H1 (cell line): ENCODE measurements around the gene ICA1. TPM values are rescaled to one million over a fixed set of nuclear protein-coding genes. Genes with fewer than 3 reads are reported as not detected.

Source experiments
- CTCF ChIA-PET: fragments of 300-600 bp; sonication (Branson Sonifier 250); formaldehyde crosslinking; loops from one replicate; lab custom pipeline; 2021; ENCODE audit not compliant: partially characterized antibody; lab: Charles Lee
- POLR2A ChIA-PET: fragments of 300-600 bp; sonication (Branson Sonifier 250); formaldehyde crosslinking; loops from one replicate; lab custom pipeline; 2021; ENCODE audit warnings: inconsistent platforms; ENCODE audit not compliant: partially characterized antibody; lab: Charles Lee
- DNase-seq, 2 experiments: peaks; one replicate each; pipeline versions ENCODE4 v3.0.0 to v3.0.0-alpha.2; 2010 to 2022; ENCODE audit warnings: low spot score in 2 of 2, low read depth in 1 of 2, mixed read lengths in 1 of 2
- FAIRE-seq: peaks from 2 replicates; lab custom pipeline; 2011; peaks lifted over from hg19 to GRCh38; lab: Jason Lieb, UNC
- H2AFZ ChIP-seq: 2 replicates; pipeline ENCODE4 v1.8.1; 2012; ENCODE audit warnings: low read length, inconsistent platforms
- H2AK5ac ChIP-seq: 2 replicates; pipeline ENCODE4 v1.6.1; 2013; ENCODE audit warnings: low read depth, low read length
- H2BK120ac ChIP-seq: replicated peaks from 2 replicates; pipeline ENCODE3; 2013; ENCODE audit warnings: low read depth, low read length, inconsistent platforms
- H2BK12ac ChIP-seq: 2 replicates; pipeline ENCODE4 v1.6.1; 2013; ENCODE audit warnings: low read depth, low read length
- H2BK15ac ChIP-seq: 2 replicates; pipeline ENCODE4 v1.6.1; 2013; ENCODE audit warnings: low read length
- H2BK20ac ChIP-seq: 2 replicates; pipeline ENCODE4 v1.6.1; 2013; ENCODE audit warnings: low read length
- H2BK5ac ChIP-seq: 2 replicates; pipeline ENCODE4 v1.6.1; 2013; ENCODE audit warnings: low read depth, low read length
- H3K14ac ChIP-seq: 2 replicates; pipeline ENCODE4 v1.6.1; 2013; ENCODE audit warnings: inconsistent platforms; ENCODE audit not compliant: insufficient read length
- H3K18ac ChIP-seq: 2 replicates; pipeline ENCODE4 v1.6.1; 2013; ENCODE audit warnings: low read length; ENCODE audit errors: extremely low read depth
- H3K23ac ChIP-seq: 2 replicates; pipeline ENCODE4 v1.6.1; 2013; ENCODE audit warnings: inconsistent platforms; ENCODE audit not compliant: insufficient read length
- H3K23me2 ChIP-seq: 2 replicates; pipeline ENCODE4 v1.6.1; 2013; ENCODE audit warnings: low read depth, low read length
- H3K27ac ChIP-seq: 2 replicates; pipeline ENCODE4 v1.6.1; 2011; ENCODE audit warnings: low read depth, low read length, inconsistent platforms
- H3K27me3 ChIP-seq, 4 experiments: replicated peaks in 1 of 4; 1 replicate in 1 of 4; 2 replicates in 3 of 4; pipeline versions ENCODE4 v1.6.1 to v1.8.1; 2011 to 2013; ENCODE audit warnings: low read length in 3 of 4, mild to moderate bottlenecking in 3 of 4, inconsistent platforms in 2 of 4, mixed read lengths in 2 of 4, moderate library complexity in 1 of 4; ENCODE audit not compliant: control insufficient read depth in 3 of 4, insufficient read depth in 3 of 4; ENCODE audit errors: extremely low read depth in 1 of 4
- H3K36me3 ChIP-seq, 4 experiments: 2 replicates each; pipeline versions ENCODE4 v1.6.1 to v1.8.1; 2011 to 2013; ENCODE audit warnings: mild to moderate bottlenecking in 4 of 4, low read length in 3 of 4, moderate library complexity in 2 of 4, control low read depth in 1 of 4, inconsistent platforms in 1 of 4; ENCODE audit not compliant: insufficient read depth in 4 of 4, control insufficient read depth in 2 of 4
- H3K4ac ChIP-seq: replicated peaks from 2 replicates; pipeline ENCODE3; 2013; ENCODE audit warnings: low read length, low read depth, mixed read lengths, inconsistent platforms; ENCODE audit not compliant: insufficient read length
- H3K4me1 ChIP-seq, 4 experiments: replicated peaks in 1 of 4; 1 replicate in 1 of 4; 2 replicates in 3 of 4; pipeline versions ENCODE4 v1.6.1 to v1.8.1; 2011 to 2013; ENCODE audit warnings: low read length in 3 of 4, inconsistent platforms in 2 of 4, mixed read lengths in 1 of 4; ENCODE audit not compliant: insufficient read depth in 4 of 4, control insufficient read depth in 3 of 4
- H3K4me2 ChIP-seq, 2 experiments: 2 replicates each; pipeline versions ENCODE4 v1.6.1 to v1.8.1; 2011 to 2013; ENCODE audit warnings: low read depth in 2 of 2, low read length in 2 of 2, control low read depth in 1 of 2, inconsistent platforms in 1 of 2, mild to moderate bottlenecking in 1 of 2; ENCODE audit not compliant: insufficient read depth in 1 of 2
- H3K4me3 ChIP-seq, 4 experiments: fragments of 200-600, 300-600 bp in 1 of 4; sonication (generic), shearing (Covaris generic), sonication (Bioruptor Twin) in 1 of 4; 2 replicates each; pipeline versions ENCODE4 v1.5.1 to v1.8.1; 2011 to 2016; ENCODE audit warnings: low read length in 4 of 4, low read depth in 3 of 4, control low read depth in 2 of 4, inconsistent platforms in 2 of 4, mild to moderate bottlenecking in 2 of 4, mixed read lengths in 1 of 4, moderate library complexity in 1 of 4; ENCODE audit not compliant: insufficient read depth in 2 of 4; ENCODE audit errors: extremely low read depth in 1 of 4
- H3K56ac ChIP-seq: replicated peaks from 2 replicates; pipeline ENCODE3; 2013; ENCODE audit warnings: low read depth, mild to moderate bottlenecking, mixed read lengths, low read length, inconsistent platforms; ENCODE audit not compliant: insufficient read length
- H3K79me1 ChIP-seq: 2 replicates; pipeline ENCODE4 v1.6.1; 2013; ENCODE audit warnings: low read depth, low read length, control low read depth
- H3K79me2 ChIP-seq, 2 experiments: 2 replicates each; pipeline versions ENCODE4 v1.6.1 to v1.8.1; 2012 to 2013; ENCODE audit warnings: low read length in 2 of 2, mild to moderate bottlenecking in 2 of 2, inconsistent platforms in 1 of 2; ENCODE audit not compliant: insufficient read depth in 2 of 2, control insufficient read depth in 1 of 2
- H3K9ac ChIP-seq, 4 experiments: replicated peaks in 1 of 4; 1 replicate in 1 of 4; 2 replicates in 3 of 4; pipeline versions ENCODE4 v1.6.1 to v1.8.1; 2011 to 2013; ENCODE audit warnings: low read depth in 3 of 4, low read length in 3 of 4, control low read depth in 2 of 4, mild to moderate bottlenecking in 2 of 4, moderate library complexity in 2 of 4, inconsistent platforms in 1 of 4; ENCODE audit errors: extremely low read depth in 1 of 4
- H3K9me3 ChIP-seq, 2 experiments: 2 replicates each; pipeline versions ENCODE4 v1.6.1 to v1.8.1; 2012 to 2013; ENCODE audit warnings: mild to moderate bottlenecking in 2 of 2, moderate library complexity in 2 of 2, control low read depth in 1 of 2, inconsistent platforms in 1 of 2, low read depth in 1 of 2, low read length in 1 of 2, mixed read lengths in 1 of 2; ENCODE audit not compliant: insufficient read depth in 2 of 2
- H4K20me1 ChIP-seq, 2 experiments: replicated peaks in 1 of 2; 2 replicates each; pipeline versions ENCODE3 to v1.8.1; 2011 to 2013; ENCODE audit warnings: inconsistent platforms in 2 of 2, low read length in 2 of 2, mild to moderate bottlenecking in 1 of 2; ENCODE audit not compliant: insufficient read depth in 2 of 2, control insufficient read depth in 1 of 2
- H4K5ac ChIP-seq: 2 replicates; pipeline ENCODE4 v1.6.1; 2013; ENCODE audit warnings: low read length, low read depth, mixed read lengths, inconsistent platforms; ENCODE audit not compliant: insufficient read length
- H4K8ac ChIP-seq: 2 replicates; pipeline ENCODE4 v1.8.0; 2013; ENCODE audit warnings: mild to moderate bottlenecking, moderate library complexity, low read length, inconsistent platforms; ENCODE audit not compliant: insufficient read depth; ENCODE audit errors: extremely low read depth
- H4K91ac ChIP-seq: replicated peaks from 2 replicates; pipeline ENCODE3; 2013; ENCODE audit warnings: low read length, mixed read lengths, inconsistent platforms; ENCODE audit not compliant: insufficient read length
- FOSL1 ChIP-seq: IDR thresholded peaks from 2 replicates; pipeline ENCODE4 v1.6.1; 2011; ENCODE audit warnings: mild to moderate bottlenecking, low read depth, low read length, moderate library complexity; ENCODE audit not compliant: insufficient read depth
- KDM5A ChIP-seq: fragments of 200-600 bp; IDR thresholded peaks from 2 replicates; pipeline ENCODE4 v1.7.1; 2012; ENCODE audit warnings: mild to moderate bottlenecking, low read length, inconsistent platforms, mixed read lengths
- NANOG ChIP-seq: IDR thresholded peaks from 2 replicates; pipeline ENCODE4 v1.6.1; 2011; ENCODE audit warnings: low read length, low read depth, mild to moderate bottlenecking, inconsistent platforms; ENCODE audit not compliant: insufficient read depth, poor library complexity, severe bottlenecking
- TCF12 ChIP-seq: IDR thresholded peaks from 2 replicates; pipeline ENCODE4 v1.6.1; 2011; ENCODE audit warnings: low read depth, mild to moderate bottlenecking, low read length
- WGBS, 2 experiments: shearing (Covaris generic) in 1 of 2; methylation state at CpG; one replicate each; pipeline versions ENCODE4 v1.1.6 to v1.1.7; 2013 to 2015; ENCODE audit warnings: low lambda C conversion rate in 2 of 2, mixed read lengths in 2 of 2, inconsistent platforms in 1 of 2, low coverage in 1 of 2, missing lambda C conversion rate in 1 of 2; ENCODE audit not compliant: insufficient replicate concordance in 2 of 2, insufficient coverage in 1 of 2, insufficient read length in 1 of 2; ENCODE audit errors: extremely low coverage in 1 of 2, missing lambda C conversion rate in 1 of 2; 5-methylcytosine and 5-hydroxymethylcytosine counted together
- polyA plus RNA-seq, 7 experiments: library from polyadenylated mRNA; depleted of rRNA in 3 of 7; stranded (reverse) in 5 of 7; unstranded in 2 of 7; fragments of >200 nt in 5 of 7; fragments of 200-250 nt in 2 of 7; gene quantifications; 1 replicate in 5 of 7; 2 replicates in 1 of 7; 4 replicates in 1 of 7; pipeline versions ENCODE4 v1.2.1 to v1.2.3, GENCODE V29; 2011 to 2013; ENCODE audit warnings: missing spikeins in 2 of 7, mixed read lengths in 2 of 7
- total RNA-seq: library from RNA; stranded (reverse); fragmentation: NEBNext Ultra II Directional; extraction: Animal tissue kit (Norgen Biotek cat#: 25700); gene quantifications from 2 replicates; pipeline ENCODE4 v1.2.1, GENCODE V29; 2021

ICA1 gene
- total and polyA plus RNA-seq, 2 of the 8 experiments (the other 6 are each of a cell fraction or from before 2014, with no cell fraction given): 14.9 to 37.1 TPM

DNA sequence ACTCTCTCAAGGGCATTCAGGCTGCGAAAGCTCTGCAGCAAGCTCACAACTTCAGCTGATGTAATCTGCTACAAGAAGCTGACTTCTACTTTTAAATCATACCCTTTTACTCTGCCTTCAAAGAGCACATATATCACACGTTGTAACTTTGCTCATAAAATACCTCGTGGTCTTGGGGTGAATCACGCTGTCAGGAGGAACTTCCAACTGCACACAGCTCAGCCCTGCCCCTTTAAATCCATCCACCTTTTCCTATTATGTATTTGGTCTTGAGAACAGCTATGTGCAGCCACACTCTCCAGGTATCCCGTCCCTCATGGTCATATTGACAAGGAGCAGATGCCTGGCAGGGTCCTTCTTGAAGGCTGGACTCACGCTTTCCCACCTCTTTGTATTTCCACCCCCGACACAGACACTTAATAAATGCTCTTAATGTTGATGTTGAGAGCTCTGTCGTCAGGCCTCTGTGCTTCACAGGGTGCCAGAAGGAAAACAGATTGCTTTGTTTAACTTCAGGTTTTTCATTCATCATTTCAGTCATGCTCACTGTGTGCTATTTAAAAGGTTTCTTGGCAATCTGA lies 47.6 kb downstream of the ICA1 start:
- no peak overlapping the region for H2BK15ac ChIP-seq
- no peak overlapping the region for H2BK20ac ChIP-seq
- no peaks in the 10 kb centered on the region for H3K36me3 ChIP-seq
- FAIRE-seq (no peak), DNase-seq (no peak)
- no peak overlapping the region for H2AK5ac ChIP-seq
- no peak overlapping the region for H3K9ac ChIP-seq
- H4K91ac ChIP-seq: no peak overlapping the region
- no peak overlapping the region for H2BK12ac ChIP-seq
- no peak overlapping the region for H3K23ac ChIP-seq
- no peaks in the 10 kb centered on the region for H3K79me1 ChIP-seq
- no peak overlapping the region for H4K8ac ChIP-seq
- CTCF ChIA-PET: interaction anchor here (0.6 to 3.1 kb wide), 16 partner anchors 11 to 573 kb away, joined by 3 to 9 read pairs (median 4); partner anchors contain the start of gene UMAD1
- H3K4ac ChIP-seq: no peak overlapping the region
- no peak overlapping the region for H3K27ac ChIP-seq
- no peaks in the 10 kb centered on the region for H4K20me1 ChIP-seq
- no peak overlapping the region for H3K14ac ChIP-seq
- H3K56ac ChIP-seq: no peak overlapping the region
- H2BK120ac ChIP-seq: no peak overlapping the region
- no peaks in the 10 kb centered on the region; the same call in 1 of the 2 replicates for H3K23me2 ChIP-seq
- no peaks in the 10 kb centered on the region for H3K79me2 ChIP-seq
- no peak overlapping the region for H3K4me3 ChIP-seq
- peaks cover 0 to 14% (median 3%) of the 10 kb centered on the region in 4 experiments; a peak in 4 of 7 replicates for H3K4me1 ChIP-seq
- H3K27me3 ChIP-seq: no peaks in the 10 kb centered on the region
- no peaks in the 10 kb centered on the region for H3K9me3 ChIP-seq
- H4K5ac ChIP-seq: no peak overlapping the region
- POLR2A ChIA-PET: interaction anchor here (0.6 kb wide), 1 partner anchor 608 kb away, joined by 4 read pairs; no protein-coding TSS in a partner anchor
- no peak overlapping the region for H3K18ac ChIP-seq
- WGBS, 2 experiments: 77% methylated on average over 8 of the region's 8 CpGs; no CpG with 5 or more reads in 1 of the 2 experiments
- H2AFZ ChIP-seq: no peak overlapping the region
- H3K4me2 ChIP-seq: no peak overlapping the region
- no peak overlapping the region for H2BK5ac ChIP-seq
- TF ChIP-seq TCF12: no peak
- TF ChIP-seq FOSL1: no peak
- no peak for TF ChIP-seq KDM5A
- no peak for TF ChIP-seq NANOG
